SK-N-MC (cell line): ENCODE results near the gene LCE3B.

ENCODE experiments used
- EZH2 ChIP-seq: fragments of 200-600 bp; sonication (generic); IDR thresholded peaks from one replicate; pipeline ENCODE4 v1.6.1; 2017; ENCODE audit warnings: antibody characterized with exemption
- FOXP2 ChIP-seq: optimal IDR thresholded peaks from 2 replicates; pipeline ENCODE3; 2011; ENCODE audit warnings: mild to moderate bottlenecking, moderate library complexity; ENCODE audit not compliant: insufficient read depth; ENCODE audit errors: extremely low read length, control extremely low read depth
- POLR2AphosphoS5 ChIP-seq: IDR thresholded peaks from 2 replicates; pipeline ENCODE4 v1.6.1; 2012; ENCODE audit warnings: mild to moderate bottlenecking, low read depth, low read length, borderline replicate concordance

GRCh38 chr1:152656459-152656858, 42.8 kb downstream of the LCE3B start:
- no peak for TF ChIP-seq EZH2
- no peak for TF ChIP-seq POLR2AphosphoS5
- no peak for TF ChIP-seq FOXP2
